Pancreas (tissue), 10 donors: ENCODE measurements around the gene DPYSL3. TPM values are rescaled to one million over a fixed set of nuclear protein-coding genes. Genes with fewer than 3 reads are reported as not detected.

Source experiments
- ATAC-seq, 4 donors: fragments of 200-7000 bp; cut with Tn5 transposase; one replicate each; pipeline versions ENCODE4 v1.8.0 to v1.9.1; 2020; ENCODE audit warnings: mild to moderate bottlenecking in 4 of 4, moderate library complexity in 4 of 4
- DNase-seq, 6 donors: peaks; one replicate each; pipeline ENCODE4 v3.0.0-alpha.2; 2020
- FAIRE-seq: peaks from 2 replicates; lab custom pipeline; 2012; peaks lifted over from hg19 to GRCh38; lab: Jason Lieb, UNC
- H3K27ac ChIP-seq, 4 donors: fragments of 200-600 bp; sonication (generic); 1 replicate in 3 of 4; 2 replicates in 1 of 4; pipeline versions ENCODE4 v1.5.0 to v1.8.0; 2020
- H3K27me3 ChIP-seq, 4 donors: fragments of 200-600 bp; one replicate each; pipeline ENCODE4 v1.8.0; 2021
- H3K36me3 ChIP-seq, 3 donors: fragments of 200-600 bp; sonication (generic) in 1 of 3; one replicate each; pipeline versions ENCODE4 v1.5.0 to v1.8.0; 2020 to 2021
- H3K4me1 ChIP-seq, 3 donors: fragments of 200-600 bp; one replicate each; pipeline ENCODE4 v1.8.0; 2021
- H3K4me3 ChIP-seq, 4 donors: fragments of 200-600 bp; sonication (generic) in 2 of 4; one replicate each; pipeline versions ENCODE4 v1.5.0 to v1.8.0; 2020 to 2021
- H3K9me3 ChIP-seq, 4 donors: fragments of 200-600 bp; one replicate each; pipeline ENCODE4 v1.8.0; 2021
- CTCF ChIP-seq, 4 donors: fragments of 200-600 bp; sonication (generic) in 3 of 4; IDR thresholded peaks; one replicate each; pipeline versions ENCODE4 v1.5.0 to v1.8.0; 2021; ENCODE audit warnings: antibody characterized with exemption in 4 of 4
- WGBS, 2 donors: extraction: QIAGEN DNeasy Blood & Tissue Kit; methylation state at CpG; one replicate each; pipeline ENCODE4 v1.1.7; 2013; 5-methylcytosine and 5-hydroxymethylcytosine counted together
- intact Hi-C, 3 donors: fragments of 100-400 bp; cut with DNase I; formaldehyde crosslinking; loops; one replicate each; pipeline versions ENCODE4 v1.11.1 to v1.14.2; 2022
- polyA plus RNA-seq, 2 donors: library from polyadenylated mRNA; stranded (reverse); fragments of 200-250 nt; gene quantifications; one replicate each; pipeline ENCODE4 v1.2.3, GENCODE V29; 2013
- total RNA-seq, 6 donors: library from RNA; stranded (reverse); fragmentation: NEBNext Ultra II Directional in 4 of 6; extraction: Animal tissue kit (Norgen Biotek cat#: 25700) in 4 of 6; gene quantifications; one replicate each; pipeline versions ENCODE4 v1.2.1 to v1.2.4, GENCODE V29; 2021 to 2023
- donor health status: healthy with polysubstance abuse.
- donor health status: DM: no; HTN: no; CAD: no; lungs with moderate emphysema.
- donor health status: DM: no; HTN: no; CAD: no.
- donor health status: control.
- donor health status: control.
- donor health status: Bipolar disorder and iron deficiency.
- donor health status: DM: yes; HTN: yes; CAD: no.
- donor health status: DM: no; HTN: no; CAD: no.
- donor health status: DM: no; HTN: no; CAD: no.
- donor health status: DM: yes; HTN: yes; CAD: no.

DPYSL3 gene
- total and polyA plus RNA-seq, 8 donors: 1.7 to 18.4 (median 5.0) TPM

GRCh38 chr5:147348451-147348850, 161.4 kb downstream of the DPYSL3 start:
- no peak overlapping the region for H3K27ac ChIP-seq
- H3K4me1 ChIP-seq: no peaks in the 10 kb centered on the region
- DNase-seq (no peak), ATAC-seq (no peak), FAIRE-seq (no peak)
- WGBS, 2 donors: 91 to 93% methylated on average over 5 of the region's 5 CpGs
- intact Hi-C loops: no loop called here
- no peak overlapping the region for H3K4me3 ChIP-seq
- no peaks in the 10 kb centered on the region for H3K9me3 ChIP-seq
- no peak for TF ChIP-seq CTCF (IDR thresholded peaks at IDR 0.05)
- no peaks in the 10 kb centered on the region for H3K27me3 ChIP-seq
- no peaks in the 10 kb centered on the region for H3K36me3 ChIP-seq

- Histone ChIP-seq H3K9me3 (no peaks in the 10 kb centered on the region), H3K36me3 (no peaks in the 10 kb centered on the region), H3K4me3 (no peak overlapping the region), H3K27ac (no peak overlapping the region), H3K27me3 (no peaks in the 10 kb centered on the region), H3K4me1 (no peaks in the 10 kb centered on the region)
- TF ChIP-seq CTCF (IDR thresholded peaks at IDR 0.05): no peak
- 92 to 94% methylated on average over 2 of the region's 2 CpGs for WGBS, 2 donors
- ATAC-seq (no peak), DNase-seq (no peak), FAIRE-seq (no peak)
- intact Hi-C loops: no loop called here
Measured at GRCh38 chr5:147348046-147348445, 161.8 kb downstream of the DPYSL3 start.

DNA sequence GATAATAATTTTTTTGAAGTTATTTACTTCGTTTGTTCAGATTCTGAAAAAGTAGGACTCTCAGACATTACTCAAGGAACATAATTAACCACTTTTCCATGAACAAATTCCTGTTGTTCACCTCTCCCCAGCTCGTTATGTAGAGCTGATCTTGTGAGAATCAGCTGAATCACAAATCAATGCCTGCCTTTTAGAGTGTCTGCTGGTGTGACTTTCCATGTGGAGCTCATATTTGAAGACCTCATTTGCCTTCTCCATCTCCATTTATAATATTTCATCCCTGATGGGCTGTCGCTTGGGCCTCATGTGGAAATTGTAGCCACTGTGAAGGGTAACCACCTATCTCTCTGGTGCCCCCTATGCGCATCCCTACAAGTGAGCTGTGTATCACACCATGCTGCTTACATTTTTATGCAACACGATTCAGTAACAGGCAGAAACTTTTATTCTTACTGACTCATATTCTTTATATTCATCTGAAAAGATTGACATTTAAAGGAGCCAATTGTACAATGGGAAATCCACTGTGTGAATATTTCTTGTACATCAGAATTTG, 163.8 kb downstream of the DPYSL3 start:
- ATAC-seq (no peak), DNase-seq (no peak), FAIRE-seq (no peak)
- H3K4me1 ChIP-seq: no peaks in the 10 kb centered on the region
- no peaks in the 10 kb centered on the region for H3K27me3 ChIP-seq
- H3K36me3 ChIP-seq: no peaks in the 10 kb centered on the region
- H3K27ac ChIP-seq: no peak overlapping the region
- WGBS, 2 donors: 88 to 90% methylated on average over 5 of the region's 5 CpGs
- no peaks in the 10 kb centered on the region for H3K9me3 ChIP-seq
- no peak for TF ChIP-seq CTCF (IDR thresholded peaks at IDR 0.05)
- no peak overlapping the region for H3K4me3 ChIP-seq
- intact Hi-C loops: no loop called here

- no peak for DNase-seq
- intact Hi-C loops: no loop called here
- TF ChIP-seq CTCF (IDR thresholded peaks at IDR 0.05): no peak
- Histone ChIP-seq H3K4me1 (no peaks in the 10 kb centered on the region), H3K9me3 (no peaks in the 10 kb centered on the region), H3K36me3 (no peaks in the 10 kb centered on the region), H3K27me3 (no peaks in the 10 kb centered on the region), H3K27ac (no peak overlapping the region), H3K4me3 (no peak overlapping the region)
- no peak for ATAC-seq
- WGBS, 2 donors: 22 to 64% methylated on average over 1 of the region's 1 CpG
- no peak for FAIRE-seq
Measured at GRCh38 chr5:147344861-147345260, 165.0 kb downstream of the DPYSL3 start.

- H3K4me3 ChIP-seq: no peak overlapping the region
- FAIRE-seq (no peak), ATAC-seq (no peak), DNase-seq (no peak)
- H3K4me1 ChIP-seq: no peaks in the 10 kb centered on the region
- intact Hi-C loops: no loop called here
- no peak for TF ChIP-seq CTCF (IDR thresholded peaks at IDR 0.05)
- no peaks in the 10 kb centered on the region for H3K36me3 ChIP-seq
- H3K27ac ChIP-seq: no peak overlapping the region
- H3K9me3 ChIP-seq: no peaks in the 10 kb centered on the region
- H3K27me3 ChIP-seq: no peaks in the 10 kb centered on the region
Measured at GRCh38 chr5:147341345-147341744, 168.5 kb downstream of the DPYSL3 start.
